ENCODE results near the gene VIM. TPM values are rescaled to one million over a fixed set of nuclear protein-coding genes. Genes with fewer than 3 reads are reported as not detected.

VIM gene
- polyA plus RNA-seq (2012; ENCODE audit: insufficient read depth, insufficient read length, low read depth) = 149 TPM

DNA sequence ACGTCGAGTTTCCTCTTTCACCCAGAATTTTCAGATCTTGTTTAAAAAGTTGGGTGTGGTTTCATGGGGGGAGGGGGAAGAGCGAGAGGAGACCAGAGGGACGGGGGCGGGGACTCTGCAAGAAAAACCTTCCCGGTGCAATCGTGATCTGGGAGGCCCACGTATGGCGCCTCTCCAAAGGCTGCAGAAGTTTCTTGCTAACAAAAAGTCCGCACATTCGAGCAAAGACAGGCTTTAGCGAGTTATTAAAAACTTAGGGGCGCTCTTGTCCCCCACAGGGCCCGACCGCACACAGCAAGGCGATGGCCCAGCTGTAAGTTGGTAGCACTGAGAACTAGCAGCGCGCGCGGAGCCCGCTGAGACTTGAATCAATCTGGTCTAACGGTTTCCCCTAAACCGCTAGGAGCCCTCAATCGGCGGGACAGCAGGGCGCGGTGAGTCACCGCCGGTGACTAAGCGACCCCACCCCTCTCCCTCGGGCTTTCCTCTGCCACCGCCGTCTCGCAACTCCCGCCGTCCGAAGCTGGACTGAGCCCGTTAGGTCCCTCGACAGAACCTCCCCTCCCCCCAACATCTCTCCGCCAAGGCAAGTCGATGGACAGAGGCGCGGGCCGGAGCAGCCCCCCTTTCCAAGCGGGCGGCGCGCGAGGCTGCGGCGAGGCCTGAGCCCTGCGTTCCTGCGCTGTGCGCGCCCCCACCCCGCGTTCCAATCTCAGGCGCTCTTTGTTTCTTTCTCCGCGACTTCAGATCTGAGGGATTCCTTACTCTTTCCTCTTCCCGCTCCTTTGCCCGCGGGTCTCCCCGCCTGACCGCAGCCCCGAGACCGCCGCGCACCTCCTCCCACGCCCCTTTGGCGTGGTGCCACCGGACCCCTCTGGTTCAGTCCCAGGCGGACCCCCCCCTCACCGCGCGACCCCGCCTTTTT lies at the start of gene VIM:
TSS of gene VIM (plus strand) at position 151 of the 925 bp plus-strand sequence. CDS start 1,182 bp downstream, outside the sequence.
- Histone ChIP-seq H3K9me3 (no peaks in the 10 kb centered on the region; the same call in 1 of the 2 replicates), H3K36me3 (no peaks in the 10 kb centered on the region), H3K4me1 (no peaks in the 10 kb centered on the region; the same call in 1 of the 2 replicates), H3K27me3 (peaks cover 19% of the 10 kb centered on the region), H3K4me3 (ENCODE audit: low read depth, low read length) (peak within 1 kb of the TSS; percentile 51)
- TF ChIP-seq, protein P1, sequence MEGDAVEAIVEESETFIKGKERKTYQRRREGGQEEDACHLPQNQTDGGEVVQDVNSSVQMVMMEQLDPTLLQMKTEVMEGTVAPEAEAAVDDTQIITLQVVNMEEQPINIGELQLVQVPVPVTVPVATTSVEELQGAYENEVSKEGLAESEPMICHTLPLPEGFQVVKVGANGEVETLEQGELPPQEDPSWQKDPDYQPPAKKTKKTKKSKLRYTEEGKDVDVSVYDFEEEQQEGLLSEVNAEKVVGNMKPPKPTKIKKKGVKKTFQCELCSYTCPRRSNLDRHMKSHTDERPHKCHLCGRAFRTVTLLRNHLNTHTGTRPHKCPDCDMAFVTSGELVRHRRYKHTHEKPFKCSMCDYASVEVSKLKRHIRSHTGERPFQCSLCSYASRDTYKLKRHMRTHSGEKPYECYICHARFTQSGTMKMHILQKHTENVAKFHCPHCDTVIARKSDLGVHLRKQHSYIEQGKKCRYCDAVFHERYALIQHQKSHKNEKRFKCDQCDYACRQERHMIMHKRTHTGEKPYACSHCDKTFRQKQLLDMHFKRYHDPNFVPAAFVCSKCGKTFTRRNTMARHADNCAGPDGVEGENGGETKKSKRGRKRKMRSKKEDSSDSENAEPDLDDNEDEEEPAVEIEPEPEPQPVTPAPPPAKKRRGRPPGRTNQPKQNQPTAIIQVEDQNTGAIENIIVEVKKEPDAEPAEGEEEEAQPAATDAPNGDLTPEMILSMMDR (IDR thresholded peaks at IDR 0.05; ENCODE audit: low read depth, low read length) = no peak
- DNase-seq = peak; percentile 70

DNA sequence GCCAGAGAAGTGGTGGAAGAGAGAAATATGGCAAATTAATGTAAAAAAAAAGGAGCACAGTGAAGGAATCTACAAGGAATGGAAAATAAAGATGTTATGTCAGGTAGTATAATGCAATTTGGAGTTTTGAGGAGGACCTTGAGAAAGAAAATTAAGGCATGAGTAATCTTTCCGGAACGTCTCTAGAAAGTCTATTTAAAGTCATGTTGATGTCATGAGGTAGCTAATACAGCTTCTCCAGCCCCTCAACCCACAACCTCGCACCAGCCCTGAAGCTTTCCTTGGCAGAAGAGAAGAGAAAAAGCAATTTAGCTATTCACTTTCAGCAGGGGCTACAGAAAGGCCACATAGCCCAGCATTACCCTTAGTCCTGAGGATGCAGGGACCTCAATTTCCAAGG lies 49.0 kb upstream of the VIM start:
- H3K9me3 ChIP-seq = no peaks in the 10 kb centered on the region
- DNase-seq = no peak
- H3K4me3 ChIP-seq (ENCODE audit: low read depth, low read length) = no peak overlapping the region
- TF ChIP-seq, protein P1 (IDR thresholded peaks at IDR 0.05; ENCODE audit: low read depth, low read length) = no peak
- H3K4me1 ChIP-seq = no peaks in the 10 kb centered on the region
- H3K27me3 ChIP-seq = no peaks in the 10 kb centered on the region
- no peaks in the 10 kb centered on the region for H3K36me3 ChIP-seq

DNA sequence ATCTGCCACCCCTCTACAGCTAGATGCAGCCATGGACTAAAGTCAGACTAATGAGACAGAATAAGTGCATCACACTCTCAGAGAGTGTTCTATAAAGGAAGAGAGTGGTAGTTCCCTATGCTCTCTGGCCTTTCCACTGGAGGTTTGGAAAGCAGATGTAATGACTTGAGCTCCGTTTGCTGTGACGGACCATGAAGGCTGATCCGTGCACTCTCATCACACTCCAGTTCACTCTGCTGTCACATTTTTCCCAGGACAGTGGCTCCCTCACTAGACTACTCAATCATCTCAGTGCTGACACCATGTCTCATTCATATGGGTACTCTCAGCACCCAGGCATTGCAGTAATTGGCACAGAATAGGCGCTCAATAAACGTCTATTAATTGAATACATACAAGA lies 46.9 kb upstream of the VIM start:
- DNase-seq = no peak
- H3K4me3 ChIP-seq (ENCODE audit: low read depth, low read length) = no peak overlapping the region
- H3K9me3 ChIP-seq = no peaks in the 10 kb centered on the region
- TF ChIP-seq, protein P1 (IDR thresholded peaks at IDR 0.05; ENCODE audit: low read depth, low read length) = no peak
- H3K36me3 ChIP-seq = no peaks in the 10 kb centered on the region
- no peaks in the 10 kb centered on the region for H3K27me3 ChIP-seq
- H3K4me1 ChIP-seq = no peaks in the 10 kb centered on the region

DNA sequence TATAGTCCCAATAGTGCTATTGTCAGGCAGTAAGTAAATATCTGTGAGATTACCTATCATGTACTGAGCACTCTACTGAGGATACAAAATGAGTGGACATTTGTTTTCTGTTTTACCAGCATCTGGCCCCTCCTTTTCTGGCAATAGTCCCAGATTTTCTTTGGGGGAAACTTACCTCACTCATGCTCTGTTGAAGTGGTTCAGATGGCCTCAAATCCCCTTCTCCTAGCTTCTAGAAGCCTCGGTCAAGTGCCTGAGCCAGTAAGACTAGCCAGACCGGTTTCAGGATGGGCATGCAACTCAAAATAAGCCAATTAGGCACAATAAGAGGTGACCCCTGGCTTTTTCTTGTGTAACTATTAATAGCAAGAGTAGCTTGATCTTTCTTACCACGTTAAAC lies 46.3 kb upstream of the VIM start:
- Histone ChIP-seq H3K27me3 (no peaks in the 10 kb centered on the region), H3K4me1 (no peaks in the 10 kb centered on the region), H3K36me3 (no peaks in the 10 kb centered on the region), H3K9me3 (no peaks in the 10 kb centered on the region), H3K4me3 (ENCODE audit: low read depth, low read length) (no peak overlapping the region)
- peak; percentile 27 for DNase-seq
- TF ChIP-seq, protein P1 (IDR thresholded peaks at IDR 0.05; ENCODE audit: low read depth, low read length) = no peak

DNA sequence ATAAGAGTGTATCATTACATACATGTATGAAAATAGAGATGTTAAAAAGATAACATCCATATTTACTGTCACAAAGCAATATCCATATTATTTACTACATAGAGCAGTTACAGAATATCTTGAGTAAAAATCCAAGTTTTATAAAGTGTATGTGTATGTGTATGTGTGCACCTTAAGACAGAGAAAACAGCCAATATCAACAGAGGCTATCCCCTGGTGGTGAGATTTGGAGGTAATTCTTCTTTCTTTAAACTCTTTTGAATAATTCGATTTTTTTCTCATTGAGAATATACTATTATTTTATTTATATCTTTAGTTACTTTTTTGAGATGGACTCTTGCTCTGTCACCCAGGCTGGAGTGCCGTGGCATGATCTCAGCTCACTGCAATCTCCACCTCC lies 44.9 kb upstream of the VIM start:
- TF ChIP-seq, protein P1 (IDR thresholded peaks at IDR 0.05; ENCODE audit: low read depth, low read length) = 0 out of 2 replicates have a peak, but pooled peaks have one; percentile 14
- no peak for DNase-seq
- H3K4me1 ChIP-seq = no peaks in the 10 kb centered on the region
- H3K27me3 ChIP-seq = no peaks in the 10 kb centered on the region
- H3K4me3 ChIP-seq (ENCODE audit: low read depth, low read length) = no peak overlapping the region
- no peaks in the 10 kb centered on the region for H3K9me3 ChIP-seq
- no peaks in the 10 kb centered on the region for H3K36me3 ChIP-seq

DNA sequence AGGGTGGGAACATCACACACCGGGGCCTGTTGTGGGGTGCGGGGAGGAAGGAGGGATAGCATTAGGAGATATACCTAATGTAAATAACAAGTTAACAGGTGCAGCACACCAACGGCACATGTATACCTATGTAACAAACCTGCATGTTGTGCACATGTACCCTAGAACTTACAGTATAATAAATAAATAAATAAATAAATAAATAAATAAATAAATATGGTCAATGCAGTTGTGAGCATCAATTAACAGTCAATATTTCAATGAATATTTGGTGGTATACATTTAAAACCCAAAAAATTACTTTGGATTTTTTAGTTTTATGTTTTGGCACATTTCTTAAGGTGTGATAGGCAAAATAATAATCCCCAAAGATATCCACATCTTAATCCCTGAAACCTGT lies 42.2 kb upstream of the VIM start:
- DNase-seq = no peak
- Histone ChIP-seq H3K9me3 (no peaks in the 10 kb centered on the region), H3K36me3 (no peaks in the 10 kb centered on the region), H3K27me3 (no peaks in the 10 kb centered on the region), H3K4me1 (no peaks in the 10 kb centered on the region), H3K4me3 (ENCODE audit: low read depth, low read length) (no peak overlapping the region)
- TF ChIP-seq, protein P1 (IDR thresholded peaks at IDR 0.05; ENCODE audit: low read depth, low read length) = no peak
